ENCODE data around the gene CNTFR. TPM values are rescaled to one million over a fixed set of nuclear protein-coding genes. Genes with fewer than 3 reads are reported as not detected.

Gene CNTFR
- total RNA-seq, 4 donors from 2014 or later = 1.7 to 24.6 (median 15.6) TPM

DNA sequence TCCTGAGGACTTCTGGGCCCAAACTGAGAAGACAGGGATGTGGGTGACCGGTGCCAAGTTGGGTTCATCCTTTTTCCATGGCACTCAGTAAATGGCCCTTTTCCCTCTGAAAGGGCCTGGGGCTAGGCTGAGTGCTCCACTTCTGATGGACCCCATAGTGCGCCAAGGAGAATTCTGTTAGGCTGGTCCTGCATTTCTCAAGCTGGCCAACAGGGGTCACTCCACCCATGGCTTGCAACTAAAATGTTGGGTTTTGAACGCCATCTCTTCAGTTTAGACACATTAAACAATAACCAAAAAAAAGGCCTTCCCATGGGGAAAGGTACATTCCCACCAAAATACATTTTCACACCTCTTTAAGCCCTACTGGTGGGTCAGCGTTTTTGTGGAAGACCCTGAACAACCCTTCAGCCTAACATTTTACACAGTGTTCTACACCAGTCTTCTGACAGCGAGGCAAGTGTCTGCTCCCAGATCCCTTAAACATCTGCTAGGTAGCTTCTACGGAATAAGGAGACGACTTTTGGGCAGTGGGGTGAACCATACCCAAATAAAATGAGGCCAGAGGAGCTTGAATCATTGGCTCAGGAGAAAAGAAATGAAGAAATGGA is 27.3 kb downstream of the CNTFR start:
- no peaks in the 10 kb centered on the region for H3K27me3 ChIP-seq
- peaks cover 0 to 22% (median 1%) of the 10 kb centered on the region in 4 donors for H3K4me1 ChIP-seq
- peak in 2 of 3 donors; percentile 64 to 65 for DNase-seq
- H3K27ac ChIP-seq = no peak overlapping the region
- H3K4me3 ChIP-seq = no peak overlapping the region
- no peak for TF ChIP-seq POLR2A (IDR thresholded peaks at IDR 0.05)
- TF ChIP-seq, protein P1, sequence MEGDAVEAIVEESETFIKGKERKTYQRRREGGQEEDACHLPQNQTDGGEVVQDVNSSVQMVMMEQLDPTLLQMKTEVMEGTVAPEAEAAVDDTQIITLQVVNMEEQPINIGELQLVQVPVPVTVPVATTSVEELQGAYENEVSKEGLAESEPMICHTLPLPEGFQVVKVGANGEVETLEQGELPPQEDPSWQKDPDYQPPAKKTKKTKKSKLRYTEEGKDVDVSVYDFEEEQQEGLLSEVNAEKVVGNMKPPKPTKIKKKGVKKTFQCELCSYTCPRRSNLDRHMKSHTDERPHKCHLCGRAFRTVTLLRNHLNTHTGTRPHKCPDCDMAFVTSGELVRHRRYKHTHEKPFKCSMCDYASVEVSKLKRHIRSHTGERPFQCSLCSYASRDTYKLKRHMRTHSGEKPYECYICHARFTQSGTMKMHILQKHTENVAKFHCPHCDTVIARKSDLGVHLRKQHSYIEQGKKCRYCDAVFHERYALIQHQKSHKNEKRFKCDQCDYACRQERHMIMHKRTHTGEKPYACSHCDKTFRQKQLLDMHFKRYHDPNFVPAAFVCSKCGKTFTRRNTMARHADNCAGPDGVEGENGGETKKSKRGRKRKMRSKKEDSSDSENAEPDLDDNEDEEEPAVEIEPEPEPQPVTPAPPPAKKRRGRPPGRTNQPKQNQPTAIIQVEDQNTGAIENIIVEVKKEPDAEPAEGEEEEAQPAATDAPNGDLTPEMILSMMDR (IDR thresholded peaks at IDR 0.05) = peak in 5 of 6 experiments; percentile 27 to 84 (median 72)
- H3K9me3 ChIP-seq = peaks cover 0 to 4% (median 0%) of the 10 kb centered on the region in 4 donors
- no peaks in the 10 kb centered on the region for H3K36me3 ChIP-seq

DNA sequence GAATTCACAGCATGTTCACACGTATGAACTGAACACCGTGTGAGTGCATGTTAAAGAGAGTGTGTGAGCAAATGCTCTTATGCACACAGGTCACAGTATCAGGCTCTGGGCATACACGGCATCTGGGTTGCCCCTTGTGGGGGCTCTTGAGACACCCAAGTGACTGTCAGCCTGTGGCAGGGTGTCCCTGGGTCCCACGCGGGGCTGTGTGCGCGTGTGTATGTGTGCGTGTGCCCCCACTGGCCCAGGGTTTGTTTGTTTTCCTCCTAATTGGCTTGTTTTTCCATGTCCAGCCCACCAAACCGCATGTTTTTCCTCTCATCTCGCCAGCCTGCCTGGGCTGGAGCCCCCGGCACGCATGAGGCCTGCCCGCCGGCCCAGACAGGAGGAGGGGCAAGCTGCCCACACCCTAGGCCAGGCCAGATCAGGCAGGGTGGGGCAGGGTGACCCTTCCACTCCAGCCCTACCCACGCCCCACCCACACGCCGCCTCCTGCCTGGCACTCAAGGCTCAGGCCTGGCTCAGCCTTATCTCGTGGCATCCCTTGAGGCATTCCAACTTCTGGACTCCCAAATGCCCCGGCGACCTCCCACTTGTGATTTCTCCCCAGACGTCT is 28.8 kb downstream of the CNTFR start:
- H3K9me3 ChIP-seq = peaks cover 0 to 4% (median 0%) of the 10 kb centered on the region in 4 donors
- H3K27ac ChIP-seq = peak overlapping the region in 3 of 4 donors; percentile 43 to 90 (median 87)
- H3K4me3 ChIP-seq = no peak overlapping the region
- peaks cover 0 to 22% (median 1%) of the 10 kb centered on the region in 4 donors for H3K4me1 ChIP-seq
- peak in 2 of 3 donors; percentile 82 to 86 for DNase-seq
- TF ChIP-seq, protein P1 (IDR thresholded peaks at IDR 0.05) = peak in 2 of 6 experiments; percentile 32 to 50
- TF ChIP-seq POLR2A (IDR thresholded peaks at IDR 0.05) = no peak
- H3K36me3 ChIP-seq = no peaks in the 10 kb centered on the region
- no peaks in the 10 kb centered on the region for H3K27me3 ChIP-seq

DNA sequence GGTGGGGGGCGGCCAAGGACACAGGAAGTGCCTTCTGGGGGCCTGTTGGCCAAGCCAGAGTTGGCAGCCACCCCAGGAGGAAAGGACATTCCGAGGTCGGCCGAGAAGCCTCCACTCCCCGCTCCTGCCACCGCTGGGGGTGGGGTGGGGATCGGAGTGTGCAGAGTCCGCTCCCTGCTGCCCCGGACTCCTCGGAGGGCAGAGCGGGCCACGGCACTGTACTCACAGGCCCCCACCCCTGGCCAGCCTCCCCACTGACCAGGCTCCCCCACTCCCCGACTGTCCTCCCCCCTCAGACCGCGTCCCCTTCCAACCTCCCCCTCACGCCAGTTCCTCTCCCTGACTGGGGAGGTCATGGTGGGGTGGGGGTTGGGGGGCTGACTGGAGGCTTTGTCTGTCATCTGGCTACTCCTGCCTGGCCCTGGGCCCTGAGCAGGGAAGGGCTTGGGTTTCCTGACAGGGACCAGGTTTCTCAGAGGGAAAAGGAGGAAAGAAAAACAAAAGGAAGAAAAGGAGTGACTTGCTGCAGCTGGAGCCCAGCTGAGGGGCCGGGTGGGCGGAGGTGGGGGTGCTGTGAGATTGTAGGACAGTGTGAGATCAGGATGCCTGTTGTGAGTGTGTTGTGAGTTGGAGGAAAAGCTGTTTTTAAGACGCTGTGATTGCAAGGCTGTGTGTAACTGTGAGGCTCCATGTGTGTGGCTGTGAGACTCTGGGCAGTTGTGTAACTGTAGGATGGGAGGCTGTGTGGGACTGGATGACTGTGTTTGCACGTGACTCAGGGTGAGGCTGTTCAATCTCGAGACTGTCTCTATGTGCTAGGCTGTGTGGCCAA is 29.7 kb downstream of the CNTFR start:
- DNase-seq = peak in 2 of 3 donors; percentile 82 to 83
- peaks cover 0 to 4% (median 0%) of the 10 kb centered on the region in 4 donors for H3K9me3 ChIP-seq
- peak overlapping the region in 2 of 4 donors; percentile 7 to 23 for H3K4me3 ChIP-seq
- H3K36me3 ChIP-seq = no peaks in the 10 kb centered on the region
- peaks cover 0 to 22% (median 1%) of the 10 kb centered on the region in 4 donors for H3K4me1 ChIP-seq
- peak overlapping the region in 3 of 4 donors; percentile 53 to 90 (median 87) for H3K27ac ChIP-seq
- TF ChIP-seq, protein P1 (IDR thresholded peaks at IDR 0.05) = no peak
- TF ChIP-seq POLR2A (IDR thresholded peaks at IDR 0.05) = peak; percentile 39 to 53
- no peaks in the 10 kb centered on the region for H3K27me3 ChIP-seq

DNA sequence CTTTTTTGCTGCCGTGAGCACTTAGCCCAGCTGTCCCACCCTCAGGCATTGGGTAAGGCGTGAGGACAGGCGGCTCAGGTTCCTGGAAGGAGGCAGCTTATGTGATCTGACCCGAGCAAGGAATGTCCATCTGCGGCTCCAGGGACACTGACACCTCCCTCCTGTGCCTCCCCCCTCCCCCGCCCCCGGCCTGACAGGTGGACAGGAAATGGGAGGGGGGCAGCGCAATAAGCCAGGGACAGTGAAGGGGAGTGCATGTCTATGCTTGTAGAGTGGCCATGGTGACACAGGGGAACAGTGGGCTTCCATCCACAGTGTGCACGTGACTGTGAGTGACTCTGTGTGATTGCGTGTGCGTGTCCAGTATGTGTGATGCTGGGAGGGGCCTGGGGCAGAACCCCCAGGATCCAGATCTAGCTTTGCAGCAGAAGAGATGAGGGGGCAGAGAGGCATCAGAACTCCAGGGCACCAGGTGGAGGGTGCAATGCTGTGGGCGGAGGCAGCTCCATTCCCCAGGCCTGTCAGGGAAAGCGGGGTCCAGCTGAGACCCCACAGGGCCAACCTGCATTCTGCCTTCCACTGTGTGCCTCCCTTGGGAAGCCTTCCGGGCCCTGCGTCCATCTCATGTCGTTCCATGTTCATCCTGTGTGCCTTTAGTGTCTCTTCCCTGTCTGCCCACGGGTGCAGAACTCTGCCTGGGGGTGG is 30.5 kb downstream of the CNTFR start:
- peak overlapping the region in 2 of 4 donors; percentile 87 to 90 for H3K27ac ChIP-seq
- TF ChIP-seq POLR2A (IDR thresholded peaks at IDR 0.05) = no peak
- TF ChIP-seq, protein P1 (IDR thresholded peaks at IDR 0.05) = no peak
- DNase-seq = peak in 1 of 3 donors; percentile 22
- no peaks in the 10 kb centered on the region for H3K36me3 ChIP-seq
- H3K4me1 ChIP-seq = peaks cover 0 to 22% (median 1%) of the 10 kb centered on the region in 4 donors
- peak overlapping the region in 2 of 4 donors; percentile 7 to 23 for H3K4me3 ChIP-seq
- H3K27me3 ChIP-seq = no peaks in the 10 kb centered on the region
- H3K9me3 ChIP-seq = peaks cover 0 to 4% (median 0%) of the 10 kb centered on the region in 4 donors

DNA sequence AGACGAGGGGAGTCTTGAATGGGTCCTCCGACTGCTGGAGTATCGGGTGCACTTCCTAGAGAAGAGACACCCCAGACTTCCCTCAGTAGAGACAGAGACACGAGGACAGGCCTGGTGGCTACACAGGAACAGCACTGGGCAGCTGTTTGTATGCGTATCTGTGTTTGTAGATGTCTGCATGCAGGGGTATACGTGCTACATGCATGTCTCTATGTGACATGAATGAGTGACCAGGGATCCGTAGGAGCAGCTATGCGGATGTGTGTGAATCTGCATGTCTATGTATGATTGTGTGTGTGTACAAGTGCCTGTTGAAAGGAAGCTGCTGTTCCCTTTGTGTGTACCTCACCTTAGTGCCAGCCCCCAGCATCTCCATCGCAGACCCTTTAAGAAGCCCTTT is 31.2 kb downstream of the CNTFR start:
- Histone ChIP-seq H3K9me3 (peaks cover 0 to 4% (median 0%) of the 10 kb centered on the region in 4 donors), H3K27me3 (no peaks in the 10 kb centered on the region)
- TF ChIP-seq POLR2A (IDR thresholded peaks at IDR 0.05) = no peak
- TF ChIP-seq, protein P1 (IDR thresholded peaks at IDR 0.05) = no peak

More for the DNA sequence above, 31.2 kb downstream of the CNTFR start:
- Histone ChIP-seq H3K36me3 (no peaks in the 10 kb centered on the region), H3K27ac (no peak overlapping the region), H3K4me3 (no peak overlapping the region), H3K4me1 (peaks cover 0 to 22% (median 1%) of the 10 kb centered on the region in 4 donors)
- DNase-seq = no peak

Measured in Peyer's patch (tissue), 4 donors.